Stomach (tissue), 9 donors: ENCODE results near the gene THADA. TPM values are rescaled to one million over a fixed set of nuclear protein-coding genes. Genes with fewer than 3 reads are reported as not detected.

Source experiments
- DNase-seq, 2 donors: peaks; one replicate each; pipeline versions ENCODE4 v3.0.0 to v3.0.0-alpha.2; 2013 to 2019
- H3K27ac ChIP-seq, 5 donors: fragments of 200-600 bp in 4 of 5; sonication (generic) in 4 of 5; one replicate each; pipeline ENCODE4 v1.5.1; 2013 to 2019; ENCODE audit warnings: mild to moderate bottlenecking in 1 of 5, moderate library complexity in 1 of 5
- H3K27me3 ChIP-seq, 3 donors: fragments of 200-600 bp; sonication (generic); one replicate each; pipeline ENCODE4 v1.5.1; 2017 to 2019; ENCODE audit warnings: mixed run types in 1 of 3
- H3K36me3 ChIP-seq, 4 donors: fragments of 200-600 bp; sonication (generic); 1 replicate in 3 of 4; 2 replicates in 1 of 4; pipeline ENCODE4 v1.5.1; 2016 to 2019
- H3K4me1 ChIP-seq, 4 donors: fragments of 200-600 bp; sonication (generic); one replicate each; pipeline ENCODE4 v1.5.1; 2016 to 2019
- H3K4me3 ChIP-seq, 4 donors: fragments of 200-600 bp; sonication (generic) in 3 of 4; one replicate each; pipeline ENCODE4 v1.5.1; 2016 to 2019; ENCODE audit warnings: mild to moderate bottlenecking in 1 of 4
- H3K9me3 ChIP-seq, 4 donors: fragments of 200-600 bp; sonication (generic); one replicate each; pipeline ENCODE4 v1.5.1; 2016 to 2019
- CTCF ChIP-seq, 7 experiments: fragments of 450-650 bp in 4 of 7; fragments of 200-600 bp in 3 of 7; sonication (generic) in 3 of 7; IDR thresholded peaks; one replicate each; pipeline ENCODE4 v1.5.1; 2016 to 2019; ENCODE audit warnings: antibody characterized with exemption in 7 of 7, control low read depth in 2 of 7, mild to moderate bottlenecking in 1 of 7
- EP300 ChIP-seq: sonication (generic); formaldehyde crosslinking; IDR thresholded peaks from one replicate; pipeline ENCODE4 v1.6.1; 2017; ENCODE audit warnings: antibody characterized with exemption
- POLR2A ChIP-seq, 4 donors: fragments of 450-650 bp; IDR thresholded peaks; one replicate each; pipeline ENCODE4 v1.6.1; 2016; ENCODE audit warnings: antibody characterized with exemption in 4 of 4, control low read depth in 2 of 4, mild to moderate bottlenecking in 1 of 4, moderate library complexity in 1 of 4
- POLR2AphosphoS5 ChIP-seq, 3 donors: sonication (generic); formaldehyde crosslinking; IDR thresholded peaks; one replicate each; pipeline ENCODE4 v1.6.1; 2016; ENCODE audit warnings: antibody characterized with exemption in 3 of 3
- WGBS, 5 donors: extraction: QIAGEN DNeasy Blood & Tissue Kit in 3 of 5; methylation state at CpG; one replicate each; pipeline versions ENCODE4 v1.1.5 to v1.1.7; 2013 to 2018; 5-methylcytosine and 5-hydroxymethylcytosine counted together
- intact Hi-C: fragments of 100-400 bp; cut with DNase I; formaldehyde crosslinking; loops from one replicate; pipeline ENCODE4 v1.15.1; 2023; ENCODE audit warnings: low total_unique reads
- polyA plus RNA-seq, 3 donors: library from polyadenylated mRNA; stranded (reverse); fragments of 200-250 nt; gene quantifications; one replicate each; pipeline ENCODE4 v1.2.3, GENCODE V29; 2013
- total RNA-seq, 5 donors: library from RNA; depleted of rRNA; stranded (reverse); fragments of >200 nt; gene quantifications; one replicate each; pipeline versions ENCODE4 v1.1.0 to v1.2.3, GENCODE V29; 2014 to 2016
- donor health status: healthy with polysubstance abuse.
- donor health status: Bipolar disorder and iron deficiency.
- donor health status: healthy.

The THADA gene
- total and polyA plus RNA-seq, 8 donors, result 8.0 to 109 (median 31.9) TPM

- intact Hi-C loops, result no loop called here
- H3K27ac ChIP-seq, result peak overlapping the region in 1 of 5 donors; percentile 0
- no peaks in the 10 kb centered on the region for H3K36me3 ChIP-seq
- no peaks in the 10 kb centered on the region for H3K9me3 ChIP-seq
- H3K4me3 ChIP-seq, result no peak overlapping the region
- 81 to 87% (median 82%) methylated on average over 7 of the region's 7 CpGs for WGBS, 5 donors
- no peaks in the 10 kb centered on the region for H3K27me3 ChIP-seq
- TF ChIP-seq POLR2A (IDR thresholded peaks at IDR 0.05) (no peak), CTCF (IDR thresholded peaks at IDR 0.05) (no peak)
- peaks cover 0 to 16% (median 5%) of the 10 kb centered on the region in 4 donors for H3K4me1 ChIP-seq
- no peak for DNase-seq
These were observed 156.8 kb downstream of the THADA start for GRCh38 chr2:43438858-43439655.

DNA sequence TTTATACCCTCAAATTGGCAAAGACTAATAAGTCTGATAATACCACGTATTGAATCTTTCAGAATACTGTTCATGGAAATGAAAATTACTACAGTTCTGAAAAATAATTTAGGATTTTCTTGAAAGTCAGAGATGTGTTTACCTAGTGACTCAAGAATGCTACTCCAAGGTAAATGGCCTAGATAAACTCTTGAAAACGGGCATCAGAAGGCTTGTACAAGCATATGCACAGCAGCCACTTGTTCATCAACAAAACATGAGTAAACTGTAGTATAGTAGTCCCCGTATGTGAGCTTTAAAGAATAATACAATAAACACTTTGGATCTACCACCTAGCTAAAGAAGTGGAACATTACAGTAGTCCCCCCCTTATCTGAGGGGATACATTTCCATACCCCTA lies 157.5 kb downstream of the THADA start:
- Histone ChIP-seq H3K9me3 (no peaks in the 10 kb centered on the region), H3K27ac (no peak overlapping the region), H3K27me3 (no peaks in the 10 kb centered on the region), H3K4me3 (no peak overlapping the region), H3K4me1 (peaks cover 0 to 16% (median 5%) of the 10 kb centered on the region in 4 donors), H3K36me3 (no peaks in the 10 kb centered on the region)
- no peak for DNase-seq
- TF ChIP-seq EP300 (no peak), POLR2A (IDR thresholded peaks at IDR 0.05) (no peak), POLR2AphosphoS5 (IDR thresholded peaks at IDR 0.05) (no peak), CTCF (IDR thresholded peaks at IDR 0.05) (no peak)
- intact Hi-C loops, result no loop called here
- WGBS, 5 donors, result 56 to 70% (median 63%) methylated on average over 3 of the region's 3 CpGs

GRCh38 chr2:43437363-43437762 lies 158.5 kb downstream of the THADA start:
- Histone ChIP-seq H3K4me1 (peaks cover 0 to 16% (median 5%) of the 10 kb centered on the region in 4 donors), H3K36me3 (no peaks in the 10 kb centered on the region), H3K27ac (no peak overlapping the region), H3K9me3 (no peaks in the 10 kb centered on the region), H3K4me3 (no peak overlapping the region), H3K27me3 (no peaks in the 10 kb centered on the region)
- intact Hi-C loops, result no loop called here
- no peak for TF ChIP-seq POLR2A (IDR thresholded peaks at IDR 0.05)
- TF ChIP-seq POLR2AphosphoS5 (IDR thresholded peaks at IDR 0.05), result no peak
- no peak for TF ChIP-seq EP300
- TF ChIP-seq CTCF (IDR thresholded peaks at IDR 0.05), result no peak
- WGBS, 5 donors, result 62 to 91% (median 70%) methylated on average over 2 of the region's 2 CpGs
- DNase-seq, result no peak

- intact Hi-C loops, result no loop called here
- H3K27me3 ChIP-seq, result no peaks in the 10 kb centered on the region
- no peak overlapping the region for H3K4me3 ChIP-seq
- WGBS, 5 donors, result 79 to 96% (median 88%) methylated on average over 1 of the region's 1 CpG
- H3K9me3 ChIP-seq, result no peaks in the 10 kb centered on the region
- no peak overlapping the region for H3K27ac ChIP-seq
- peaks cover 0 to 14% (median 5%) of the 10 kb centered on the region in 4 donors for H3K4me1 ChIP-seq
- no peaks in the 10 kb centered on the region for H3K36me3 ChIP-seq
- DNase-seq, result no peak
- TF ChIP-seq POLR2AphosphoS5 (IDR thresholded peaks at IDR 0.05), result no peak
- TF ChIP-seq POLR2A (IDR thresholded peaks at IDR 0.05), result no peak
- TF ChIP-seq EP300, result no peak
- no peak for TF ChIP-seq CTCF (IDR thresholded peaks at IDR 0.05)
These were observed 159.4 kb downstream of the THADA start for GRCh38 chr2:43436431-43436830.
